H1 (cell line): ENCODE data around the gene TRIM56. TPM values are rescaled to one million over a fixed set of nuclear protein-coding genes. Genes with fewer than 3 reads are reported as not detected.

Experiments
- CTCF ChIA-PET: fragments of 300-600 bp; sonication (Branson Sonifier 250); formaldehyde crosslinking; loops from one replicate; lab custom pipeline; 2021; ENCODE audit not compliant: partially characterized antibody; lab: Charles Lee
- POLR2A ChIA-PET: fragments of 300-600 bp; sonication (Branson Sonifier 250); formaldehyde crosslinking; loops from one replicate; lab custom pipeline; 2021; ENCODE audit warnings: inconsistent platforms; ENCODE audit not compliant: partially characterized antibody; lab: Charles Lee
- DNase-seq, 2 experiments: peaks; one replicate each; pipeline versions ENCODE4 v3.0.0 to v3.0.0-alpha.2; 2010 to 2022; ENCODE audit warnings: low spot score in 2 of 2, low read depth in 1 of 2, mixed read lengths in 1 of 2
- FAIRE-seq: peaks from 2 replicates; lab custom pipeline; 2011; peaks lifted over from hg19 to GRCh38; lab: Jason Lieb, UNC
- H2AFZ ChIP-seq: 2 replicates; pipeline ENCODE4 v1.8.1; 2012; ENCODE audit warnings: low read length, inconsistent platforms
- H2AK5ac ChIP-seq: 2 replicates; pipeline ENCODE4 v1.6.1; 2013; ENCODE audit warnings: low read depth, low read length
- H2BK120ac ChIP-seq: replicated peaks from 2 replicates; pipeline ENCODE3; 2013; ENCODE audit warnings: low read depth, low read length, inconsistent platforms
- H2BK12ac ChIP-seq: 2 replicates; pipeline ENCODE4 v1.6.1; 2013; ENCODE audit warnings: low read depth, low read length
- H2BK15ac ChIP-seq: 2 replicates; pipeline ENCODE4 v1.6.1; 2013; ENCODE audit warnings: low read length
- H2BK20ac ChIP-seq: 2 replicates; pipeline ENCODE4 v1.6.1; 2013; ENCODE audit warnings: low read length
- H2BK5ac ChIP-seq: 2 replicates; pipeline ENCODE4 v1.6.1; 2013; ENCODE audit warnings: low read depth, low read length
- H3K14ac ChIP-seq: 2 replicates; pipeline ENCODE4 v1.6.1; 2013; ENCODE audit warnings: inconsistent platforms; ENCODE audit not compliant: insufficient read length
- H3K18ac ChIP-seq: 2 replicates; pipeline ENCODE4 v1.6.1; 2013; ENCODE audit warnings: low read length; ENCODE audit errors: extremely low read depth
- H3K23ac ChIP-seq: 2 replicates; pipeline ENCODE4 v1.6.1; 2013; ENCODE audit warnings: inconsistent platforms; ENCODE audit not compliant: insufficient read length
- H3K23me2 ChIP-seq: 2 replicates; pipeline ENCODE4 v1.6.1; 2013; ENCODE audit warnings: low read depth, low read length
- H3K27ac ChIP-seq: 2 replicates; pipeline ENCODE4 v1.6.1; 2011; ENCODE audit warnings: low read depth, low read length, inconsistent platforms
- H3K27me3 ChIP-seq, 4 experiments: replicated peaks in 1 of 4; 1 replicate in 1 of 4; 2 replicates in 3 of 4; pipeline versions ENCODE4 v1.6.1 to v1.8.1; 2011 to 2013; ENCODE audit warnings: low read length in 3 of 4, mild to moderate bottlenecking in 3 of 4, inconsistent platforms in 2 of 4, mixed read lengths in 2 of 4, moderate library complexity in 1 of 4; ENCODE audit not compliant: control insufficient read depth in 3 of 4, insufficient read depth in 3 of 4; ENCODE audit errors: extremely low read depth in 1 of 4
- H3K36me3 ChIP-seq, 4 experiments: 2 replicates each; pipeline versions ENCODE4 v1.6.1 to v1.8.1; 2011 to 2013; ENCODE audit warnings: mild to moderate bottlenecking in 4 of 4, low read length in 3 of 4, moderate library complexity in 2 of 4, control low read depth in 1 of 4, inconsistent platforms in 1 of 4; ENCODE audit not compliant: insufficient read depth in 4 of 4, control insufficient read depth in 2 of 4
- H3K4ac ChIP-seq: replicated peaks from 2 replicates; pipeline ENCODE3; 2013; ENCODE audit warnings: low read length, low read depth, mixed read lengths, inconsistent platforms; ENCODE audit not compliant: insufficient read length
- H3K4me1 ChIP-seq, 4 experiments: replicated peaks in 1 of 4; 1 replicate in 1 of 4; 2 replicates in 3 of 4; pipeline versions ENCODE4 v1.6.1 to v1.8.1; 2011 to 2013; ENCODE audit warnings: low read length in 3 of 4, inconsistent platforms in 2 of 4, mixed read lengths in 1 of 4; ENCODE audit not compliant: insufficient read depth in 4 of 4, control insufficient read depth in 3 of 4
- H3K4me2 ChIP-seq, 2 experiments: 2 replicates each; pipeline versions ENCODE4 v1.6.1 to v1.8.1; 2011 to 2013; ENCODE audit warnings: low read depth in 2 of 2, low read length in 2 of 2, control low read depth in 1 of 2, inconsistent platforms in 1 of 2, mild to moderate bottlenecking in 1 of 2; ENCODE audit not compliant: insufficient read depth in 1 of 2
- H3K4me3 ChIP-seq, 4 experiments: fragments of 200-600, 300-600 bp in 1 of 4; sonication (generic), shearing (Covaris generic), sonication (Bioruptor Twin) in 1 of 4; 2 replicates each; pipeline versions ENCODE4 v1.5.1 to v1.8.1; 2011 to 2016; ENCODE audit warnings: low read length in 4 of 4, low read depth in 3 of 4, control low read depth in 2 of 4, inconsistent platforms in 2 of 4, mild to moderate bottlenecking in 2 of 4, mixed read lengths in 1 of 4, moderate library complexity in 1 of 4; ENCODE audit not compliant: insufficient read depth in 2 of 4; ENCODE audit errors: extremely low read depth in 1 of 4
- H3K56ac ChIP-seq: replicated peaks from 2 replicates; pipeline ENCODE3; 2013; ENCODE audit warnings: low read depth, mild to moderate bottlenecking, mixed read lengths, low read length, inconsistent platforms; ENCODE audit not compliant: insufficient read length
- H3K79me1 ChIP-seq: 2 replicates; pipeline ENCODE4 v1.6.1; 2013; ENCODE audit warnings: low read depth, low read length, control low read depth
- H3K79me2 ChIP-seq, 2 experiments: 2 replicates each; pipeline versions ENCODE4 v1.6.1 to v1.8.1; 2012 to 2013; ENCODE audit warnings: low read length in 2 of 2, mild to moderate bottlenecking in 2 of 2, inconsistent platforms in 1 of 2; ENCODE audit not compliant: insufficient read depth in 2 of 2, control insufficient read depth in 1 of 2
- H3K9ac ChIP-seq, 4 experiments: replicated peaks in 1 of 4; 1 replicate in 1 of 4; 2 replicates in 3 of 4; pipeline versions ENCODE4 v1.6.1 to v1.8.1; 2011 to 2013; ENCODE audit warnings: low read depth in 3 of 4, low read length in 3 of 4, control low read depth in 2 of 4, mild to moderate bottlenecking in 2 of 4, moderate library complexity in 2 of 4, inconsistent platforms in 1 of 4; ENCODE audit errors: extremely low read depth in 1 of 4
- H3K9me3 ChIP-seq, 2 experiments: 2 replicates each; pipeline versions ENCODE4 v1.6.1 to v1.8.1; 2012 to 2013; ENCODE audit warnings: mild to moderate bottlenecking in 2 of 2, moderate library complexity in 2 of 2, control low read depth in 1 of 2, inconsistent platforms in 1 of 2, low read depth in 1 of 2, low read length in 1 of 2, mixed read lengths in 1 of 2; ENCODE audit not compliant: insufficient read depth in 2 of 2
- H4K20me1 ChIP-seq, 2 experiments: replicated peaks in 1 of 2; 2 replicates each; pipeline versions ENCODE3 to v1.8.1; 2011 to 2013; ENCODE audit warnings: inconsistent platforms in 2 of 2, low read length in 2 of 2, mild to moderate bottlenecking in 1 of 2; ENCODE audit not compliant: insufficient read depth in 2 of 2, control insufficient read depth in 1 of 2
- H4K5ac ChIP-seq: 2 replicates; pipeline ENCODE4 v1.6.1; 2013; ENCODE audit warnings: low read length, low read depth, mixed read lengths, inconsistent platforms; ENCODE audit not compliant: insufficient read length
- H4K8ac ChIP-seq: 2 replicates; pipeline ENCODE4 v1.8.0; 2013; ENCODE audit warnings: mild to moderate bottlenecking, moderate library complexity, low read length, inconsistent platforms; ENCODE audit not compliant: insufficient read depth; ENCODE audit errors: extremely low read depth
- H4K91ac ChIP-seq: replicated peaks from 2 replicates; pipeline ENCODE3; 2013; ENCODE audit warnings: low read length, mixed read lengths, inconsistent platforms; ENCODE audit not compliant: insufficient read length
- WGBS, 2 experiments: shearing (Covaris generic) in 1 of 2; methylation state at CpG; one replicate each; pipeline versions ENCODE4 v1.1.6 to v1.1.7; 2013 to 2015; ENCODE audit warnings: low lambda C conversion rate in 2 of 2, mixed read lengths in 2 of 2, inconsistent platforms in 1 of 2, low coverage in 1 of 2, missing lambda C conversion rate in 1 of 2; ENCODE audit not compliant: insufficient replicate concordance in 2 of 2, insufficient coverage in 1 of 2, insufficient read length in 1 of 2; ENCODE audit errors: extremely low coverage in 1 of 2, missing lambda C conversion rate in 1 of 2; 5-methylcytosine and 5-hydroxymethylcytosine counted together
- polyA plus RNA-seq, 7 experiments: library from polyadenylated mRNA; depleted of rRNA in 3 of 7; stranded (reverse) in 5 of 7; unstranded in 2 of 7; fragments of >200 nt in 5 of 7; fragments of 200-250 nt in 2 of 7; gene quantifications; 1 replicate in 5 of 7; 2 replicates in 1 of 7; 4 replicates in 1 of 7; pipeline versions ENCODE4 v1.2.1 to v1.2.3, GENCODE V29; 2011 to 2013; ENCODE audit warnings: missing spikeins in 2 of 7, mixed read lengths in 2 of 7
- total RNA-seq: library from RNA; stranded (reverse); fragmentation: NEBNext Ultra II Directional; extraction: Animal tissue kit (Norgen Biotek cat#: 25700); gene quantifications from 2 replicates; pipeline ENCODE4 v1.2.1, GENCODE V29; 2021

The TRIM56 gene
- total and polyA plus RNA-seq, 2 of the 8 experiments (the other 6 are each of a cell fraction or from before 2014, with no cell fraction given) = 2.0 to 17.5 TPM

DNA sequence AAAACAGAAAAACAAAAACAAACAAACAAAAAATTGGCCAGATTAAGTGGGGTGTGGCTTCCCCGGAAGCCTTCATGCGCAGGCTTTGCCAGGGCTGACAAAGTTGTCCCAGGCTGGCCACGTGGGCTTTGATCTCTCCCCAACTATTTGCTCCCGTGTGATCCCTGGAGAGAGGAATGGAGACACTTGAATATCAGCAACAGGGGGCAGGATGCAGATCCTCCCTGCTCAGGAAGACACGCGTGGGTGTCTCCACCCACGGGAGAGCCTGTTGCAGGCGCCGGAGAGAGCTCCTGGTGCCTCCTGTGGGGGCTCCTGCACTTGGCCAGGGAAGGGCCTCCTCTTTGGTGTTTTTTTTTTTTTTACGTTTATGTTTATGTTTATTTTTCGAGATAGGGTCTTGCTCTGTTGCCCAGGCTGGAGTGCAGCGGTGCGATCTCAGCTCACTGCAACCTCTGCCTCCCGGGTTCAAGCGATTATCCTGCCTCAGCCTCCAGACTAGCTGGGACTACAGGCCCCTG, 19.0 kb downstream of the TRIM56 start:
- Histone ChIP-seq H4K91ac (no peak overlapping the region), H3K79me1 (no peaks in the 10 kb centered on the region), H4K5ac (no peak overlapping the region), H3K4ac (no peak overlapping the region), H2BK5ac (no peak overlapping the region), H3K36me3 (no peaks in the 10 kb centered on the region), H3K4me2 (no peak overlapping the region), H3K18ac (no peak overlapping the region), H2AK5ac (no peak overlapping the region), H3K4me1 (peaks cover 0 to 16% (median 11%) of the 10 kb centered on the region in 4 experiments; a peak in 6 of 7 replicates), H3K27ac (no peak overlapping the region), H3K23me2 (0 out of 2 replicates have a peak, but pooled peaks cover 3% of the 10 kb centered on the region), H2AFZ (no peak overlapping the region), H4K20me1 (no peaks in the 10 kb centered on the region), H2BK12ac (no peak overlapping the region), H3K14ac (no peak overlapping the region), H3K79me2 (no peaks in the 10 kb centered on the region), H2BK120ac (no peak overlapping the region), H3K4me3 (no peak overlapping the region), H3K27me3 (no peaks in the 10 kb centered on the region), H2BK15ac (no peak overlapping the region), H3K56ac (no peak overlapping the region), H3K23ac (no peak overlapping the region), H4K8ac (no peak overlapping the region), H2BK20ac (no peak overlapping the region), H3K9me3 (no peaks in the 10 kb centered on the region), H3K9ac (no peak overlapping the region)
- ChIA-PET POLR2A (interaction anchor here (1.1 to 1.6 kb wide), 3 partner anchors 9 to 23 kb away, joined by 3 to 5 read pairs (median 3); partner anchors contain the start of gene SERPINE1), CTCF (interaction anchor here (0.7 to 2.4 kb wide), 5 partner anchors 9 to 210 kb away, joined by 3 to 11 read pairs (median 3); no protein-coding TSS in a partner anchor)
- DNase-seq = no peak
- FAIRE-seq = no peak
- WGBS, 2 experiments = 79% methylated on average over 15 of the region's 15 CpGs; no CpG with 5 or more reads in 1 of the 2 experiments
